OCI-LY1 (cell line): Measurements from ENCODE around the gene TTYH3.

Experiments used
- CTCF ChIP-seq: fragments of 200-600 bp; sonication (generic), shearing (Covaris generic); IDR thresholded peaks from 2 replicates; pipeline ENCODE4 v1.5.1; 2017; ENCODE audit warnings: mild to moderate bottlenecking, antibody characterized with exemption, low read length, moderate library complexity, mixed read lengths
- EZH2 ChIP-seq: fragments of 200-600 bp; sonication (generic), shearing (Covaris generic); IDR thresholded peaks from 2 replicates; pipeline ENCODE4 v1.8.0; 2017; ENCODE audit warnings: borderline replicate concordance, mixed run types, mild to moderate bottlenecking, antibody characterized with exemption, low read length, moderate library complexity, mixed read lengths

- TF ChIP-seq CTCF (no peak), EZH2 (no peak)
These were observed 28.5 kb upstream of the TTYH3 start for GRCh38 chr7:2603044-2603965.
